GM12865 (cell line): ENCODE data around the gene SLC6A2.

Experiments used
- DNase-seq: peaks from one replicate; pipeline ENCODE4 v3.0.0; 2010; ENCODE audit warnings: low read depth
- H3K4me3 ChIP-seq: 2 replicates; pipeline ENCODE4 v1.5.1; 2011; ENCODE audit warnings: mild to moderate bottlenecking, low read depth, low read length, control low read depth
- TF ChIP-seq, protein P1 (sequence below): IDR thresholded peaks from 2 replicates; pipeline ENCODE4 v1.5.1; 2011; ENCODE audit warnings: low read length, control low read depth, low read depth, inconsistent platforms; ENCODE audit not compliant: insufficient read depth; ENCODE audit errors: missing control alignments

Gene SLC6A2

GRCh38 chr16:55671206-55671973 lies 15.6 kb downstream of the SLC6A2 start:
- DNase-seq = no peak
- H3K4me3 ChIP-seq = no peak overlapping the region
- TF ChIP-seq, protein P1, sequence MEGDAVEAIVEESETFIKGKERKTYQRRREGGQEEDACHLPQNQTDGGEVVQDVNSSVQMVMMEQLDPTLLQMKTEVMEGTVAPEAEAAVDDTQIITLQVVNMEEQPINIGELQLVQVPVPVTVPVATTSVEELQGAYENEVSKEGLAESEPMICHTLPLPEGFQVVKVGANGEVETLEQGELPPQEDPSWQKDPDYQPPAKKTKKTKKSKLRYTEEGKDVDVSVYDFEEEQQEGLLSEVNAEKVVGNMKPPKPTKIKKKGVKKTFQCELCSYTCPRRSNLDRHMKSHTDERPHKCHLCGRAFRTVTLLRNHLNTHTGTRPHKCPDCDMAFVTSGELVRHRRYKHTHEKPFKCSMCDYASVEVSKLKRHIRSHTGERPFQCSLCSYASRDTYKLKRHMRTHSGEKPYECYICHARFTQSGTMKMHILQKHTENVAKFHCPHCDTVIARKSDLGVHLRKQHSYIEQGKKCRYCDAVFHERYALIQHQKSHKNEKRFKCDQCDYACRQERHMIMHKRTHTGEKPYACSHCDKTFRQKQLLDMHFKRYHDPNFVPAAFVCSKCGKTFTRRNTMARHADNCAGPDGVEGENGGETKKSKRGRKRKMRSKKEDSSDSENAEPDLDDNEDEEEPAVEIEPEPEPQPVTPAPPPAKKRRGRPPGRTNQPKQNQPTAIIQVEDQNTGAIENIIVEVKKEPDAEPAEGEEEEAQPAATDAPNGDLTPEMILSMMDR = no peak

- TF ChIP-seq, protein P1 = no peak
- no peak overlapping the region for H3K4me3 ChIP-seq
- DNase-seq = no peak
Measured at GRCh38 chr16:55671974-55672280, 16.1 kb downstream of the SLC6A2 start.

- TF ChIP-seq, protein P1 = no peak
- DNase-seq = no peak
Measured at GRCh38 chr16:55672471-55672870, 16.7 kb downstream of the SLC6A2 start.

DNA sequence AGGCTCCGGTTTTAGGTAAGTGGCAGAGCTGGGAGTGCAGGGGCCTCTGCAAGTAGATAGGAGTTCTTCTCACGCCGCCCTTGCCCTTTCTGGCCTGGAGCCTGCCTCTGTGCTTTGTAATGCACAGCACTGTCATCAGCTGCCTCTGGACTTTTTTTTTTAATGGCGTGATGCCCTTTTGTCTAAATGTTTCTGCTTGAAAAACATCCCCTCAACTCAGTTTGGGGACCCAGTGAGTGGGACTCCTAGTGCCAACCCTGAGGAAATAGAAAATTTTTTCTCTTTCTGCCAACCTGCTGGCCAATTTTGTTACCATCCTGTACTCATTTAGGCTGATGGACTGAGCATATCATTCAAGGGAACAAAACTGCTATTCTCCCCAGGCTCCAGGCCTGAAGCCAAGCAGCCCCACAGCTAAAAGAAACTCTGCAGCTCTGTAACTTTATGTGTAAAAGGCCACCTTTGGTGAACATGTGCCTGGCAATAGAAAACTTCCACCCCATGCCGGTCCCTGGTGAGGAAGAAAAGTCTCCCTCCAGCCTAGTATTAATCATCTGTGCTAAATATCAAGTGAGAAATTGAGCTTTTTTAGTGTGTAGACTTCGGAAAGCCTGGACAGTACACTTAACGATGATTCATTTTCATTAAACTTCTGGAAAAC lies 22.5 kb downstream of the SLC6A2 start:
- no peak for DNase-seq

More at GRCh38 chr16:55672471-55672870, 16.7 kb downstream of the SLC6A2 start:
- no peak overlapping the region for H3K4me3 ChIP-seq

DNA sequence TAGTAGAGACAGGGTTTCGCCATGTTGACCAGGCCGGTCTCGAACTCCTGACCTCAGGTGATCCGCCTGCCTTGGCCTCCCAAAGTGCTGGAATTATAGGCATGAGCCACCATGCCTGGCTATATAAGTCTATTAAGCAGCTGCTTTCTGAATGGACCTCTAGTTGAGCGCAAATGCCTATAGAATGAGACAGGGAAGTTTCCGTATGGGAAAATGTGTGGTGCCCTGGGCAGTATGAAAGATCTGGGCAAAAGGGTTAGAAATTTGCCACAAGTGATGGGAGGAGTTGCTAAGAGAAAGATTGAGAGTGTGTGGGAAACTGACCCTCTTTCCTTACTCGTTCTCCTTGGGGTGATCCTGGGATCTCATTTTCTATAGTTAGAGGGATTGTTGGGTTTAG lies 26.3 kb downstream of the SLC6A2 start:
- DNase-seq = no peak
- TF ChIP-seq, protein P1 = no peak
- no peak overlapping the region for H3K4me3 ChIP-seq

More for the DNA sequence above, 22.5 kb downstream of the SLC6A2 start:
- no peak overlapping the region for H3K4me3 ChIP-seq
- TF ChIP-seq, protein P1 = no peak

GRCh38 chr16:55685973-55686372 lies 30.2 kb downstream of the SLC6A2 start:
- TF ChIP-seq, protein P1 = no peak
- H3K4me3 ChIP-seq = no peak overlapping the region
- no peak for DNase-seq
